Retinal pigment epithelial cell (primary cell): Measurements from ENCODE around the gene RGS7.

Experiments
- DNase-seq: peaks from one replicate; pipeline ENCODE4 v3.0.0-alpha.2; 2010; ENCODE audit warnings: low read depth
- H3K4me3 ChIP-seq: 2 replicates; pipeline ENCODE4 v1.5.1; 2011; ENCODE audit warnings: mild to moderate bottlenecking, low read length, control low read depth, moderate library complexity
- CTCF ChIP-seq: conservative IDR thresholded peaks from 2 replicates; pipeline ENCODE4 v1.5.1; 2011; ENCODE audit warnings: low read depth, low read length, control low read depth, inconsistent platforms

Gene RGS7

GRCh38 chr1:241389400-241389799, 32.4 kb upstream of the RGS7 start:
- DNase-seq: no peak
- no peak overlapping the region for H3K4me3 ChIP-seq
- TF ChIP-seq CTCF: no peak

- no peak overlapping the region for H3K4me3 ChIP-seq
- TF ChIP-seq CTCF: no peak
- no peak for DNase-seq
Measured at GRCh38 chr1:241387216-241387615, 30.2 kb upstream of the RGS7 start.

- TF ChIP-seq CTCF: no peak
- H3K4me3 ChIP-seq: no peak overlapping the region
- DNase-seq: no peak
Measured at GRCh38 chr1:241376701-241377100, 19.7 kb upstream of the RGS7 start.

GRCh38 chr1:241375886-241376285, 18.9 kb upstream of the RGS7 start:
- DNase-seq: no peak
- H3K4me3 ChIP-seq: no peak overlapping the region
- no peak for TF ChIP-seq CTCF

- H3K4me3 ChIP-seq: no peak overlapping the region
- DNase-seq: no peak
- TF ChIP-seq CTCF: no peak
Measured at GRCh38 chr1:241366196-241366595, 9.2 kb upstream of the RGS7 start.

- DNase-seq: no peak
- no peak for TF ChIP-seq CTCF
Measured at GRCh38 chr1:241362350-241362749, 5.3 kb upstream of the RGS7 start.

GRCh38 chr1:241357366-241358340, 648 bp upstream of the RGS7 start:
- H3K4me3 ChIP-seq: peak overlapping the region; percentile 55
- DNase-seq: no peak
- TF ChIP-seq CTCF: no peak

More at GRCh38 chr1:241362350-241362749, 5.3 kb upstream of the RGS7 start:
- H3K4me3 ChIP-seq: no peak overlapping the region
